Measurements from ENCODE around the gene ITGBL1. TPM values are rescaled to one million over a fixed set of nuclear protein-coding genes. Genes with fewer than 3 reads are reported as not detected.

The ITGBL1 gene
- total and polyA plus RNA-seq, 2 experiments from 2014 or later: 0.29 TPM; not detected in 1

- TF ChIP-seq ZNF462 (CRISPR knock-in tag; IDR thresholded peaks at IDR 0.05) (no peak), ZNF114 (CRISPR knock-in tag; IDR thresholded peaks at IDR 0.05) (no peak)
Measured at GRCh38 chr13:101488734-101489133, 36.3 kb downstream of the ITGBL1 start (continued).

GRCh38 chr13:101489643-101490405, 37.3 kb downstream of the ITGBL1 start:
- DNase-seq (ENCODE audit: low spot score): no peak
- no peak overlapping the region for H3K4me2 ChIP-seq
- H3K27me3 Mint-ChIP-seq (ENCODE audit: insufficient read depth, low read depth, poor library complexity): peaks cover 2% of the 10 kb centered on the region
- no peaks in the 10 kb centered on the region for H4K20me1 ChIP-seq (replicated peaks; ENCODE audit: insufficient read depth)
- no peaks in the 10 kb centered on the region for H3F3A ChIP-seq (replicated peaks; ENCODE audit: low read depth)
- no peak overlapping the region for H3K27ac Mint-ChIP-seq
- H3K79me2 ChIP-seq (replicated peaks; ENCODE audit: insufficient read depth): no peaks in the 10 kb centered on the region
- no peaks in the 10 kb centered on the region for H3K36me3 ChIP-seq (ENCODE audit: insufficient read depth)
- no peak overlapping the region for H3K4me3 Mint-ChIP-seq
- no peak overlapping the region for H3K27ac ChIP-seq (ENCODE audit: low read depth)
- no peak overlapping the region for H3K4me3 ChIP-seq
- H2AFZ ChIP-seq: no peak overlapping the region
- no peak for ATAC-seq
- no peaks in the 10 kb centered on the region for H3K4me1 ChIP-seq (ENCODE audit: insufficient read depth)
- H3K27me3 ChIP-seq (ENCODE audit: insufficient read depth): no peaks in the 10 kb centered on the region
- H3K9me2 ChIP-seq (ENCODE audit: insufficient read depth): no peaks in the 10 kb centered on the region
- no peaks in the 10 kb centered on the region for H3K36me3 Mint-ChIP-seq (ENCODE audit: low read depth)
- H3K4me1 Mint-ChIP-seq: no peaks in the 10 kb centered on the region; the same call in 2 of the 3 replicates
- H3K9me3 Mint-ChIP-seq: no peaks in the 10 kb centered on the region
- TF ChIP-seq EZH2phosphoT487 (IDR thresholded peaks at IDR 0.05; ENCODE audit: unreplicated experiment) (no peak), ETS1 (IDR thresholded peaks at IDR 0.05) (no peak), ZNF331 (CRISPR knock-in tag; IDR thresholded peaks at IDR 0.05; ENCODE audit: low read depth) (no peak), ZNF114 (CRISPR knock-in tag; IDR thresholded peaks at IDR 0.05) (no peak), CTCF (conservative IDR thresholded peaks at IDR 0.05; ENCODE audit: low read depth in 2 of 2) (no peak), REST (IDR thresholded peaks at IDR 0.05; ENCODE audit: unreplicated experiment) (no peak), CREB1 (CRISPR knock-in tag; IDR thresholded peaks at IDR 0.05; ENCODE audit: low read depth) (no peak), NANOG (IDR thresholded peaks at IDR 0.05; ENCODE audit: borderline replicate concordance) (no peak), POLR2AphosphoS5 (IDR thresholded peaks at IDR 0.05; ENCODE audit: low read depth) (no peak)

Data from GM23338 (cell line).